SU-DHL-6 (cell line): Measurements from ENCODE around the gene SHISA5.

ENCODE experiments used
- CTCF ChIP-seq: fragments of 200-600 bp; sonication (generic); IDR thresholded peaks from one replicate; pipeline ENCODE4 v1.5.1; 2017; ENCODE audit warnings: antibody characterized with exemption, mild to moderate bottlenecking, low read length, moderate library complexity; ENCODE audit not compliant: insufficient read depth, poor library complexity, severe bottlenecking
- EZH2phosphoT487 ChIP-seq: fragments of 200-600 bp; sonication (generic), shearing (Covaris generic); conservative IDR thresholded peaks from 2 replicates; pipeline ENCODE4 v1.6.1; 2018; ENCODE audit warnings: mild to moderate bottlenecking, antibody characterized with exemption, low read length, moderate library complexity, mixed read lengths

GRCh38 chr3:48429317-48429959 lies 74.5 kb downstream of the SHISA5 start:
- TF ChIP-seq CTCF (no peak), EZH2phosphoT487 (no peak)
